ENCODE measurements around the gene ASRGL1.

The ASRGL1 gene

DNA sequence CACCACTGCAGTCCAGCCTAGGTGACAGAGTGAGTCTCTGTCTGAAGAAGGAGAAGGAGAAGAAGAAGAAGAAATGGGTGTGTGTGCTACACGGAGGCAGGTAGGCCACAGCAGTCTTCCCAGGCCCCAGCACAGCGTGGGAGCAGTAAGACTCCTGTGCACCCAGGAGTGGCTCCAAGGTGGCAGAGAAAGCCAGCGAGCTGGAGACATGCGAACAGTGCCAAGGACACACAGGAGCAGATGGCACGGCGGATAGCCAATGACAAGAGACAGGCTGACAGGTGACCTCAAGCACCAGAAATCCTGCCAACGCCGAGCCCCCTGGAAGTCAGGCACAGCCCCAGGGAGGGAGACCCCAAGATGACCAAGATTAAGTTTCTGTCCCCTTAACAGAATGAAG, 72.6 kb downstream of the ASRGL1 start:
- DNase-seq (ENCODE audit: insufficient read length, low spot score), result no peak
- FAIRE-seq, result no peak

DNA sequence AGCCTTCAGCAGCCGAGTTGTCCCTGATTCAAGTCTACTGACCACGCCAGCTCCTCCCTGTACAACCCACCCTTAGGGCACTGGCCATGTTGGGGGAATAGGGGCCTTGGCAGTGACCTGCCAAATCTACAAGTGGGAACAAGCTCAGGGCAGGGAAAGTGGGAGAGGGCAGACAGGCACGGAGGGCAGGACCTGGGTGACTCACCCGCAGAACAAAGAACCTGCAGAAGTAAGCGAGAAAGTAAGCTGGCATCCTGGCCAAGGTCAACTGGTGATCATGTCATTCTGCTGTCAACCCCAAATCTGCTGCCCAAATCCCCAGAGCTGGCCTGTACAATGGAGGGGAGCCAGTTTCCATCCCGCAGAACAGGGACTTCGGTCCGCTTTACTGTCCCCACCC, 73.7 kb downstream of the ASRGL1 start:
- no peak for DNase-seq (ENCODE audit: insufficient read length, low spot score)
- FAIRE-seq, result no peak

DNA sequence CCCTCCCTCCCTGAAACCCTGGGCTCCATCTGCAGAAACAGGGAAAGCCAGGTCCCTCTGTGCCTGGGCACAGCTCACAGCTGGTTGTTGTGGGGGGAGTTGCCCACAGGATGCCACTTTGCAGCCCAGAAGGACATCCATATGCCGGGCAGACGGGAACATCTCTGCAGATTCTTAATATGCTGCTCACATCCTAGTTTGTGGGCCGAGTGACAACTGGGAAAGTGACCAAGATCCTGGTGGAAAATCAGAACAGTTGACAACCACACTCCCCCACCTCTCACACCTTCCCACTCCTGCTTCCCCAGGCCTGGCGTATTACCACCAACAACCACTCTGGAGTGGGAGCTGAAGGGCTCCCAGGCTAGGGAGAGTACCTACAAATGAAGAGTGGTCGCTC, 74.3 kb downstream of the ASRGL1 start:
- FAIRE-seq, result no peak
- DNase-seq (ENCODE audit: insufficient read length, low spot score), result no peak

DNA sequence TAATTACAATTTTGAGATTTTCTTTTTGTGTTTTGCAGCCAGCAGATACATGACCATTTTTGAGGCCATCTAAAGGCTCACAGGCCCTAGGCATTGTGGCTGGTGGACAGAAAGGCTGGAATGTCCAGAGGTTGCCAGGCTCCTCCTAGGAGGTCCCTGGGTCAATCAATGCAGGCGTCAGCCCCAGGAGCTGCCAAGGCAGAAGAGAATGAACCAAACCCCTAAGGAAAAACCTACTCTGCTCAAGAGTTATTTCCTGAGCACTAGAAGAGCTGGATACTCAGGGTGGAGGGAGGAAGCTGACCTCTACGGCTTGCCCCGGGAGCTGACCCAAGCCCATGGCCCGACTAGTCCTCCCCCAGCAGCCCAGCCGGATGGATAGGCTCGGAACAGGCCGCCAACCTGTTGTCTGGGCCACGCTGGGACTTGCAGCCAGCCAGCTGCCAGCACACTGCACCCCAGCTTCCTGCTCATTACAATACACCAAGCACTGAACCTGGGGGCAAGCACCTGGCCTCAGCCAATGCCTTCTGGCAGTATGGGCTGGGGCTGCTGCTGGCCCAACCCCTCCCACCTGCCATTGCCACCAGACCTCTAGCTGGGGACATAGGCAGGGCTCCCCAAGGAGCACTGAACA, 75.9 kb downstream of the ASRGL1 start:
- DNase-seq (ENCODE audit: insufficient read length, low spot score) (no peak), FAIRE-seq (no peak)

DNA sequence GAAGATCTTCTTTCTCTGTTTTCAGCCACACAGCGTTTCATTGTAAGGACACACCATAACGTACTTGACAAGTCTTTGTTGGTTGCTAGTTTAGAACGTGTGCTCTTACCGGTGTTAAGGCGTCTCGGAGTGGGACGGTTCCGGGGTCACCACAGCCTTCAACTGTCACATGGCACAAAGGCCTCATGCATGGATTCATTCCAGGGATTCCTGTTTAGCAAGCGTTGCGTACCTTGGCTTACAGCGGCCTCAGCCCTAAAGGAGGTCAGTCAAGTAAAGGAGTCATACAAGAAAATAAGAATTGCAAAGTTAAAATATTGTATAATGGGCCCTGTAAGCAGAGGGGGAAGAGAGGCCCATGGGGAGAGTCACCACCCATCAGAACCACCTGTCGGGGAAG, 79.3 kb downstream of the ASRGL1 start:
- FAIRE-seq, result no peak

DNA sequence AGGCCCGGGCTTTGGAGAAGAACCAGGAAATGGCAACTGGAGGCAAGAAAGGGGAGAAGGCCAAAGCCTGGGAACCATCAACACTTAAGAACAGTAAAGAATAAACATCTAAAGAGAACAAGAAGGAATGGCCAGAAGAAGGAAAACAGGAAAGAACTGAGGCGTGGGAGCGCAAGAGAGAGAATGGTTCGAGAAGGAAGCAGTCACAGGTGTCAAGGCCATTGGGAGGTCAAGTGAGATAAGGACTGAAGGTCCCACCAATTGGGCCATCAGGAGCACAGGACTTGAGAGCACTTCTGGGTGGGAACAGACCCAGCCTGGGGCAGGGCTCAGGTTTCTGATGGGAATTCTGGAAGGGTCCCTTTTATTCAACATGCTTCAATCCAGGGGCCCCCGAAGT, 80.9 kb downstream of the ASRGL1 start:
- DNase-seq (ENCODE audit: insufficient read length, low spot score) (no peak), FAIRE-seq (no peak)

More for the DNA sequence above, 79.3 kb downstream of the ASRGL1 start:
- DNase-seq (ENCODE audit: insufficient read length, low spot score), result no peak

DNA sequence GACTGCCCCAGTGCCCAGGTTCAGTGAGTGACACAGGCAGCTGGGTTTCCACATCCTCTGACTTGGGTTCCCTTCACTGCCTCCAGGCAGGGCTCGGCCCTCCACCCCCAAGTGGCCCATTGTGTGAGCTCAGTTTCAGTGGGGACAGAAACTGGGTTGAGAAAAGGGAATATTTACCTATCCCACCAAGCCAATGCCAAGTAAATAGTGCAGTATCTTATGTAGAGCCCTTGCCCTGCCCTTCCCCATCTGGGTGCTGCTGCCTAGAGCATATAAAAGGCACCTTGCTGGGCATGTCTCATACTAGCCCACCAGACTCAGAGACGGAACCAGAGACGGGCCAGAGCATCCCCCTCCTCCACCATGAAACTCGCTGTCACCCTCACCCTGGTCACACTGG, 81.5 kb downstream of the ASRGL1 start, which contains the start of gene SCGB1A1:
SCGB1A1 (plus strand) TSS at position 301 of the 400 bp plus-strand sequence; CDS start at position 364, 63 bp downstream.
- DNase-seq (ENCODE audit: insufficient read length, low spot score), result no peak
- no peak for FAIRE-seq

DNA sequence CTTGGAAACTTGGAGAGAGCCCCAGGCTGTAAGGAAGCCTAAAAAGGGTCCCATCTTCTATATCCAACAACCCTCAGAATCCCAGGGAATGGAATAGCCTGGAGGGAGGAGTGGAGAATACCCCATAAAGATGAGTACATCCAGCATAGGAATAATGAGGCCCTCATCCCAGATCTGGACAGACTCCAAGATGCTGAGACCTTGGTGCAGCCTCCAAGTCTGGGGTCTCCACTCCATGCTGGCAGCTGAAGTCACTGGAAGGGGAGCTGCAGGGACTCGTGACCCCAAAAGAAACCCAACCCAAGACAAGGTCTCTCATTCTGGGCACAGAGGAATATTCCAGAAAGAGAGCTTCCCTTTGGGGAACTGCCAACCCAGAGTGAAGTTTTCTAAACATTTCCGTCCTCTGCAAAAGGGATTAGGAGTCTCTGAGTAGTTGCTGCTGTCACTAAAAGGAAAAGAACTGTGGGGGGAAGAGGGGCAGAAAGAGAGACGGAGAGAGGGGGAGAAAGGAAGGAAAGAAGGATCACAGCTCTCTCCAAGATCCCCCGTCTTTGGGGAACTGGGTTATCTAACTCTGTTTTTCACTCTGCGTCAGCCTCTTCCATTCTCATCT, 82.2 kb downstream of the ASRGL1 start:
- no peak for FAIRE-seq

DNA sequence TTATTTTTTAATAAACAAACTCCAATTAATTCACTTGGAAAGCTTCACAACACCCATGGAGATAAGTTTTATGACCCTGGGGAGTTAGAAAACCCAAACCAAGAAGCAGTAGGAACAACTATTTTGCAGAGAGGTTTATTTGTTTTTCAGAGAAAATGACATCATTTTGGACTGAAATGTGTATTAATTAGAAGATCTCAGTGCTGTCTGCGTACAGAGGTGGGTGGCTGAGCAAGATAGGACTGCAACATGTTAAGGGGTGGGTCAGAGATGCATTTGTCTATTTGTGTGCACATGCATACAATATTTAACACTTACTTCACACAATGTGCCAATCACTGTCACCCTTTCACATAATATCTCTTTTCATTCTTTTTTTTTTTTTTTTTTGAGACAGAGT, 82.7 kb downstream of the ASRGL1 start:
- no peak for DNase-seq (ENCODE audit: insufficient read length, low spot score)
- no peak for FAIRE-seq

More for the DNA sequence above, 82.2 kb downstream of the ASRGL1 start:
- no peak for DNase-seq (ENCODE audit: insufficient read length, low spot score)

DNA sequence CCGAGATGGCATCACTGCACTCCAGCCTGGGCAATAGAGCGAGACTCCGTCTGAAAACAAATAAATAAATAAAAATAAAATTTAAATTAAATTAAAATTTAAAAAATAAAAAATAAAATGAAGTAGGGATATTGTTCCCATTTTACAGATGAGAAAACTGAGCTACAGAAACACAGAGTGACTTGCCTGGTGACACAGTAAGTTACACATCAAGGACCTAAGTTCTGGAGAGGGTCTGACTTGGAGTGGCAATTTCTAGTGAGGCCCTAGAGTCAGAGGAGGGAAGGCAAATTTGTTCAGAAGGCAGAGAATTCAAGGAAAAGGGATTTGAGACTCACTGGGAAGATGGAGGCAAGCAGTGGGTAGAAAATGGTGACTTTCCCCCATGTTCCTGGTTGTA, 83.6 kb downstream of the ASRGL1 start:
- FAIRE-seq, result no peak
- DNase-seq (ENCODE audit: insufficient read length, low spot score), result no peak

DNA sequence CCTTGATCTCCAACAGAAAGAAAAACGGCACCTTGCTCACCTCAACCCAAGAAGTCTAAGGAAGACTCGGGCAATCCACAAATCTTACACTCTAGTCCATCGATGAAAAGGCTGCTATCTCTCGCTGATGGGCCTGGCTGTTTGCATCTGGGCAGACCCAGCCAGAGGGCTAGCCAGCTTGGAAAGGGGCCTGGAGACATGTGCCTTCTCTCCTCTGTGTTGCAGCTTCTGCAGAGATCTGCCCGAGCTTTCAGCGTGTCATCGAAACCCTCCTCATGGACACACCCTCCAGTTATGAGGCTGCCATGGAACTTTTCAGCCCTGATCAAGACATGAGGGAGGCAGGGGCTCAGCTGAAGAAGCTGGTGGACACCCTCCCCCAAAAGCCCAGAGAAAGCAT, 84.7 kb downstream of the ASRGL1 start:
- DNase-seq (ENCODE audit: insufficient read length, low spot score) (no peak), FAIRE-seq (no peak)

DNA sequence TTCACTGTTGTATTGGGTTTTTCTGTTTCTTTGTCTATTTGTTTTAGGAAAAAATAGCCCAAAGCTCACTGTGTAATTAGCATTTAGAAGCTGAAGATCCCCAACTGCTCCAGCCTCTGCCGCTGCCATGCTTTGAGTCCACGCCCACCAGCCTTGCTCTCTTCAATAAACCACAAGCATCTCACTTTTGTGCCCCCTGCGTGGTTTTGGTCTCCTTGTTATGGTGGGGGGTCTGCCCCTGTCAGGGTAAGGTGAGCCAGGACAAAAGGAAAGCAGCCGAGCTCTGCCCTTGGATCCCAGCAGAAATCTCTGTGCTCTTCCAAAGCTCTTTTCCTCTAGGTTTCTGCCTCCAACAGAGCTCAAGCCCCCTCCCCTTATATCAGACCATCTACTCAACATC, 85.8 kb downstream of the ASRGL1 start:
- DNase-seq (ENCODE audit: insufficient read length, low spot score) (no peak), FAIRE-seq (no peak)

DNA sequence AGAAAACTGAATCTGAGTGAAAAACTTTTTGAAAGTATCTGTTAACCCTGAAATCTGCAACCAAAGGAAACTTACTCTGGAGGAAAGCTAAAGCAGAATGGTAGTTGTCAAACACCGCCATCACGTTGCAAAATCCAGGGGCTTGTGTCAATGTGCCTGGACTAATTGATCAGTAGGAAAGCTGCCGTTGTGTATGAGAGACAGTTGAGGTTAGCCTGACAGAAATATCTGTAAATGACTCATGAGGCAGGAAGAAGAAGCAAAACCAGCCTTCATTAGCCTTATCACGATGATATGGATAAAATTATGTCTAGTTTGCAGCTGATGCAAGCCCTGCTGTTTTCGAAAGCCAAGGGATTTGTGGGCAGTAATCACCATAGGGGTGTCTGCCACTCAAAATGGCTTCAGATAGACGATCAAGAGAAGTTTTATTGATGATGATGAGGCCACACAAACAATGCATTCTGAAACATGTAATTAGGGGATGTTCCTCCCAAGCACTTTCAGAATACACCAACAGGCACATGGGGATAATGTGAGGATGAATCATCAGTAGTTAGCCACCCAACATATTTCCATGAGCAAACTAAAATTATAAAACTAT, 90.5 kb downstream of the ASRGL1 start:
- DNase-seq (ENCODE audit: insufficient read length, low spot score) (no peak), FAIRE-seq (no peak)

DNA sequence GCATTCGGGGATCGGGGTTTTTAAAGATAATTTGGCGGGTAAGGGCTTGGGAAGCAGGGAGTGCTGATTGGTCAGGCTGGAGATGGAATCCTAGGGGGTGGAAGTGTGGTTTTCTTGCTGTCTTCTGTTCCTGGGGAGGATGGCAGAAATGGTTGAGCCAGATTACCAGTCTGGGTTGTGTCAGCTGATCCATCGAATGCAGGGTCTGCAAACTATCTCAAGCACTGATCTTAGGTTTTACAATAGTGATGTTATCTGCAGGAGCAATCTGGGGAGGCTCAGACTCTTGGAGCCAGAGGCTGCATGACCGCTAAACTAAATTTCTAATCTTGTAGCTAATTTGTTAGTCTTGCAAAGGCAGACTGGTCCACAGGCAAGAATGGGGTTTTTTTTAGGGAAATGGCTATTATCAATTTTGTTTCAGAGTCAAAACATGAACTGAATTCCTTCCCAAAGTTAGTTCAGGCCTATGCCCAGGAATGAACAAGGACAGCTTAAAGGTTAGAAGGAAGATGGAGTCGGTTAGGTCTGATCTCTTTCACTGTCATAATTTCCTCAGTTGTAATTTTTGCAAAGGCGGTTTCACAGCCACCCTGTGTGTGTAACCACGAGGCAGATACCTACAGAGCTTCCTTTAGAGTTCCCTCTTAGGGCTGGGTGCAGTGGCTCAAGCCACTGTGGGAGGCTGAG, 91.8 kb downstream of the ASRGL1 start:
- no peak for DNase-seq (ENCODE audit: insufficient read length, low spot score)
- FAIRE-seq, result no peak

DNA sequence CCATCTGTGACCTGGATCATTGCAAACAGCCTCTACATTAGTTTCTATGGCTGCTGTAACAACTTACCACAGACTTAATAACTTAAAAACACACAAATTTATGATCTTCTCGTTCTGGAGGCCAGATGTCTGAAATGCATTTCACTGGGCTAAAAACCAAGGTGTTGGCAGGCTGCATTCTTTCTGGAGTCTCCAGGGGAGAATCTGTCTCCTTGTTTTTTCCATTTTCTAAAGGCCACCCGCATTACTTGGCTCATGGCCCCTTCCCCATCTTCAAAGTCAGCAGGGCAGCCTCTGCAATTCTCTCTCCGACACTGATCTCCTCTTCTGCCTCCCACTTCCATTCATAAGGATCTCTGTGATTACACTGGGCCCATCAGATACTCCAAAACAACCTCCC, 93.2 kb downstream of the ASRGL1 start:
- DNase-seq (ENCODE audit: insufficient read length, low spot score) (no peak), FAIRE-seq (no peak)

DNA sequence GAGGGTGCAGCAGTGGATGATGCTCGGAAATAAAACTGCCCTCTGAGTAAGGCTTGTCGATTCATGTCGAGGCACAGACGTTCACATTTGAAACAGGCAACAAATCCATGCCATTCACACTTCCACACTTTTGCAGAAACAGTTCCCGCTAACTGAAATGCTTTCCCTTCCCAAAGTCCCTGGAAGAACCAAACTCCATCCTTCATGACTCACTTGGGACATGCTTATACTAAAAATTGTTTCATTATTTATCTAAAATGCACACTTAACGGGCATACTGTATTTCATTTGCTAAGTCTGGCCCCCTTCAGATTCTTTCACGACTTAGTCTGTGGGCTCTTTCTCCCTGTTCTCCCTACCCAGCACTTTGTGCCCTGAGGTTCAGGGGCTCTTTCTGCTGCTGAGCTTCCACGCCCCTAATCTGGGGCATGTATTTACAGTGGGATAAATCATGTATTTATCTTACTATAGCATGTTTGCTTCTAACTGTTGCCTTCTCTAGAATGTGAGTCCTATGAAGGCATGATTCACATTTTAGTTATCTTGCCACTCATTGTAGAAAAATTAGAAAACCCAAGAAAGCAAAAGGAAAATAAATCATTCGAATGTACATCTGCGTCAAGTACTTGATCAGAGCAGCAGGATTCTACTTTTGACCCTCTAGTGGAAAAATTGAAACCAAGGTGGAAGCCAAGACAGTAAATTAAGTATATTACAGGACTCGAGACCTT, 94.1 kb downstream of the ASRGL1 start:
- DNase-seq (ENCODE audit: insufficient read length, low spot score) (no peak), FAIRE-seq (no peak)

DNA sequence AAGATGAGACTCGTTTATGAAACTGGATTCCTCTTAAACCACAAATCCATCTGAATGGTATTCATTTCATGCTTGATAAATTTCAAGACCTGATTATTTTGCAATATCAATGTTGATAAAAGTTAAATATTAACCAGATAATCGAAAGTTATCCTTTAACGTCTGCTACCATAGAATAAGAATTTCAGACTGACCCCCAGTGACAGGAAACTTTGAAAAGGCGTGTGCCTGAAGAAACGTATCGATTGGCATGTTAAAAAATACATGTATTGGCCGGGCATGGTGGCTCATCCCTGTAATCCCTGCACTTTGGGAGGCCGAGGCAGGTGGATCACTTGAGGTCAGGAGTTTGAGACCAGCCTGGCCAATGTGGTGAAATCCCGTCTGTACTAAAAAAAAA, 95.4 kb downstream of the ASRGL1 start:
- no peak for FAIRE-seq
- DNase-seq (ENCODE audit: insufficient read length, low spot score), result no peak

DNA sequence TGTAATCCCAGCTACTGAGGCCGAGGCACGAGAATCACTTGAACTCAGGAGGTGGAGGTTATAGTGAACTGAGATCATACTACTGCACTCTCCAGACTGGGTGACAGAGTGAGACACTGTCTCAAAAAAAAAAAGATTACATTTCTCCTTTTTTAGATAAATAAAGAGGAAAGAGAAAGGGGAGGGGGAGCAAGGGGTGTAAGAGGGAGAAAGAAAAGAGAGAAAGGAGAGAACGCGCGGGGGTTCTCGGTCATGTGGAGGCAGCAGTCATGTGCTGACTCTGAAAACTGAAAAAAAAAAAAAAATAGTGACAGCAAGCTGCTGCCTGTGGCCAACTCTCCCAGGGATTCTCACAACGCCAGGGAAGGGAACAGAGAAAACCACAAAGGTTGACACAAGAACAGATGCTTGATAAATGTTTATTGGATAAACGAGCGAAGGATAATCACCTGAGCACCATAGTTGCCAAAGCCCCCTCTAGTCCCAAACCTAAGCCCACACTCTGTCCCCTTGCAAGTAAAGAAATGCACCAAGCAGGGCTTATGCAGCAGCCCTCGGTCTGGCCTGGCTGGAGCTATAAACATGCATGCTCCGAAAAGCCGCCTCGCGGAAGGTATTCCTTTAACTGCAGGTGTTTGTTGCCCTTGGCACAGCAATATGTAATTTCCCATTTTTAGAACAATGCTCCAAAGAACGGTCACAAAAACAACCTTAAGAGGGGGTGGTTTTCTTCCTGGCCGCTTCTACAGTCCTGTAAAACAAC, 96.1 kb downstream of the ASRGL1 start:
- no peak for DNase-seq (ENCODE audit: insufficient read length, low spot score)

DNA sequence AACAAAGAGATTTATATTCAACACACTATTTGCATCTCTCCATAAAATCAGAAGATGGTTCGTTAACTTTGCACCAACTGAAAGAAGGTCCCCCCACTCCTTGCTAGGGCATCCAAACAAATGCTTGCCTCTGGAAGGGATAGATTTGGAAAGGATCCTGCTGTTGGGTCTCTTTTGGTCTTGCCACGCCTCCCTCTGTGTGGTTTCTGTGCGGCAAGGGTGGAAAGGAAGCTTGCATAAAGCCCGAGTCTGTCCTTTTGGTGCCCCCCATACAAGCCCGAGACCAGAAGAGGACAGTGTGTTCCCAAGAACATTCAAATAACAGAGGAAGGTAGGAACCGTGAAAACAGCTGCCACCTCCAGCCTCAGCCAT, 96.6 kb downstream of the ASRGL1 start:
- FAIRE-seq (no peak), DNase-seq (ENCODE audit: insufficient read length, low spot score) (no peak)

More for the DNA sequence above, 96.1 kb downstream of the ASRGL1 start:
- FAIRE-seq, result no peak

All from GM19239 (cell line).